NCI-H460 (cell line): ENCODE results near the gene ADRM1. TPM values are rescaled to one million over a fixed set of nuclear protein-coding genes. Genes with fewer than 3 reads are reported as not detected.

Source experiments
- DNase-seq: peaks from one replicate; pipeline ENCODE4 v3.0.0-alpha.2; 2016; ENCODE audit warnings: low read depth; ENCODE audit errors: extremely low read depth
- total RNA-seq: library from RNA; depleted of rRNA; stranded (reverse); fragments of >200 nt; shearing (Covaris generic); gene quantifications from 2 replicates; pipeline ENCODE4 v1.2.3, GENCODE V29; 2014; rRNA removed

The ADRM1 gene
- total RNA-seq, 1 experiment from 2014 or later: 142 TPM

DNA sequence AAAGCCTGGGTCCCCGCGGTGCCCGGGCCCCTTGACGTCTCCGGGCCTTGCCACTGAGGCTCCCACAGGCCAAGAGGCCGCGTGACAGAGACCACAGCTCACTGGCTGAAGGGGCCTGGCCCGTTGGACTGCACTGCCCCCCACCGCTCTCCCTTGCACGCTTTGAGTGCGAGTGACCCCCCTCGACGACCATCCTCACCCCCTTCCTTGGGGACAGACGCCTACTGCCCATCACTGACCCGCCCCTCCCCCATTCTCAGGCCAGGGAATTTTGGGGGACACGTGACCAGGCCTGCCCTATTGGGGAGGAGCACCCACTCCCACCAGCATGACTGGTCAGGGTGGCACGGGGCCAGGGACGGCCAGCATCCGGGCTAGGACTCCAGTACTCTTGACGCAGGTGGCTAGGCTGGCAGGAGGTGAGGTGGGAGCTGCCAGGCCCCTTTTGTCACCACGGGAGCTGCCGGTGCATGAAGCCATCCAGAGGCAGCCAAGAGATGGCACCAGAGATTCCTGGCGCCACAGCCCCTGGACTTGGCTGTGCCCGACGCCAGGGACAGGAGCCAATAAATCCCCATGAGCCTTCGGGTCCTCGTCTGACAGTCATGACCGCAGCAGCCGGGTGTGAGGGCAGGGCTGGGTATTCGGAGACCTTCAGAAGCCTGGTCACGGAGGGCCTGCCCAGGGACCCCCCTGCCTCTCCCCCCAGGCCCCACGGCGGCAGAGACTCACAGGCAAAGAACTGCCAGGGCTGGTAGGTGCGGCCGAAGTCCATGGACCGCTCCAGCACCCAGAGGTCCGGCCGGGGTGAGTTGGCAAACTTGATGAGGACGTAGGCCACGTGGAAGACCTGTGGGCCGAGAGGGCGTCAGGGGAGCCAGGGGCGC lies 49.8 kb downstream of the ADRM1 start:
- peak; percentile 63 for DNase-seq

DNA sequence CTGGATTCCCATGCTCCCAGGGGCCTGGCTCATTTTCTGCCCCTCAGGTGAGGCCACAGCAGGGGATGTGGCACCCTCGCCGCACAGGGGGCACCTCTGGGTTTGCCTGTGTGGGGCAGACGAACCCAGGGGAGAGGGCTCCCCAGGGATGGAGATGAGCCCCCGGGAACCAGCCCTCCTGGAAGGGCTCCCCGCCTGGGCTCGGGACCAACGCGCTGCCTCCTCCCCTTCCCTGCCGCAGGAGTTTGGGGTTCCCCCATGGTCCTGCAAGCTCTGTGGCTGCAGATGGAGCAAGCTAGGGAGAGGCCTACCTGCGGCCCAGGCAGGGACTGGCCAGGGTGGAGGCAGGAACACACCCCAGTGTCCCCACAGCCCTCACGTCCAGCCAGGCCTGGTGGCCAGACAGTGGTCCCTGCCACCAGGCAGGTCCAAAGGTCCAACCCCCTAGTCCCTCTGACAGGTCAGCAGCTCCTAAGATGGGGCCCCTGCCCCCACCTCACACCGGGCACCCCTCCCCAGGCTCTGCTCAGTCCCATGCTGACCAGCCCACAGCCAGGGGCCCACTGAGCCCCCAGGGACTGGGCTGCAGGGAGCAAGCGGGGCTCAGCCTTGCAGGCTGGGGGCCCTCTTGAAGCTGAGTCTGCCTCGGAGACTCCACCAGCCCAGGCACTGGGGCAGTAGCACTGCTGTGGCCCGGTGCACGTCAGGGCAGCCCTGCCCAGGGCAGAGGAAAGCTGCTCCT lies 50.7 kb downstream of the ADRM1 start:
- no peak for DNase-seq

DNA sequence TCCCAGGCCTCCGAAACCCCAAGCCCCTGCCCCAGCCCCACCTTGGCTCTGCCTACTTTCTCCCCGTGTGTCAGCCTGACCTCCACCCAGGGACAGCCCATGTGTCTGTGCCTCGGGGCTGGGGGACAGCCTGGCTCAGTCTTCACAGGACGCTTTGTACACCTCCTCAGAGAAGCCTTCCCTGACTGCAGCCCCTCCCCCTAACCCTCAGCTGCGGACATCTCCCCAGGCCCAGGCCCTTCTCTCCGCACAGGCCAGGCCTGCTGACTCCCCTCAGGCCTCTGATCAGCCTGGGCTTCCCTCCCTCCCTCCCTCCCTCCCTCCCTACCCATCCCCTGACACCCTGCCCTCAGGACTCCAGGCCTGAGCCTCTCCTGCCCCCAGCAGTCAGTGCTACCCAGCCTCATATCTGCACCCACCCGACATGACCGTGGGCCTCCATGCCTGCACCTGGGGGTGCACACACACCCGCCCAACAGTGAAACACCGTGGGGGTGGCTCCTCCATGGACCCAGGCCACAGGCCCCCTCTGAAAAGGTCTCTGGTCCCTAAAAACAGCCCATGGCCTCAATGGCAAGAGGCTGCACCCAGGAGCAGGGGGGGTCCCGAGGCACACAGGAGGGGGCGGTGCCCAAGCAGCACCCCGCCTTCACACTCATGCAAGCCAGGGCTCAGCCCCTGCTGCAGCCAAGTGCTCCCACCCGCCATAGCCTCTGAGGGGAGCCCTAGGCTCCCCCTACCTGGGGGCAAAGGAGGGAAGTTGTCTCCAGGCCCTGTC lies 51.4 kb downstream of the ADRM1 start:
- no peak for DNase-seq

DNA sequence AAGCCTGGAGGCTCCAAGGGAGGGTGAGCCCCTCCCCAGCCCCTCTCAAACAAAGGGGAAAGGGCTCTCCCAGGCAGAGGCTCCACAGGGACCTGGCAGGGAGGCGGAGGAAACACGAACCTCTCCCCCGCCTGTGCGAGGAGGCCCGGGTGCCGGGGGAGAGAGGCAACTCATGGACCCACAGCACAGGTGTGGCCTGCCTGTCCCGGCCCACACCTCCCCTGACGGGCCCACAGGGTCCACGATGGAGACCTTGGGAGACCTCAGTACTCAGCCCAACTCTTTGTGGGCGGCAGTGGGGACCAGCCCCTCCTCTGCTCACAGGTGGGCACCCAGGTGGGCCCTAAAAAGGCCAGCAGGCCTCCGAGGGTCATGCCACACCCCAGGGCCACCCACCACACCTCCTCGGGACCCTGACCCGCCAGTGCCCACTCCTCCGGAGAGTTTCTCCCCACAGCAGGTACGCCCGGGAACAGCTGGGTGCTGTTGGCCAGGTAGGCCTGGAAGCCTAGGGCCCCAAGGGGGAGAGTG lies 52.1 kb downstream of the ADRM1 start:
- DNase-seq: no peak

DNA sequence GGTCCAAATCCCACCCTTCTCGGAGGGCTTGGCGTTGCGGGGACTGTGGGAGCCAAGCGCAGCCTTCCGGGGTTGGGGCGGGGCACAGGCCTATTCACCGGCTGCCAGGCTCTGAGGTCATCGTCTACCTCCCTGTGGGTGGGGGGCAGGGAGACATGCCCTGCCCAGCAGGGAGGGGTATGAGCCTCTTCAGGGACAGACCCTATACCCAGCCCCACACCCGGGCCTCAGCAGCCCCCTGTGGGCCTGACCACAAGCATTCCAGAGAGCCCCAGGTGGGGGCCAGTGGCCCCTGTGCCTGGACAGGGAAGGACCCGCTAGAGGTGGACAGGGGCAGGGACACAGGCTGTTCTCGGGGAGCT lies 52.7 kb downstream of the ADRM1 start:
- no peak for DNase-seq

GRCh38 chr20:62355878-62356588 lies 53.2 kb downstream of the ADRM1 start:
- no peak for DNase-seq

DNA sequence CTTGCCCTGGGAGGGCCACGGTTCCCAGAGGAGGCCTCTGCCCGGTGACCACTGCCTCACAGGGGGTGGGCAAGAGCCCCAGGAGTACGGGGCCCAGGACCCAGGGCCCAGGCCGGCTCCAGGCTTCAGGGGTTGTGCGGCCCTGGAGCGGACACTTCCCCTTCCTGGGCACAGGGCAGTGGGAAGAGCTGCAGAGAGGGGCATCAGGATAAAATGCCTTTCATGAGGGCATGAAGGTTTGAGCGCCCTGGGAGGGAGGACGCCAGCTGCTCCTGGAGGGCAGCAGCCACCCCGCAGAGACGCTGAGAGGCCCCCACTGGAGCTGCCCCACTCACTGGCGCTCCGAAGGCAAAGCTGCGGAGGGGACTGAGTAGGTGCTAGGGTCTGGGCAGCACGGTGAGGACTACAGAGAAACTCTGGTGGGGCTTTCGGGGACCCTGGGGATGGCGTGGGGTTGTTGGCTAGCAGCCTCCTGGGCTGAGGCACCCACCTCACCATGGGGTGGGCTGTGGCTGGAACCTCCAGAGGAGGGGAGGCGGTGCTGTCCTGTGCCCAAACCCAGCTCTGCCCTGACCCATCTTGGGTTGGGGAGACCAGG lies 53.9 kb downstream of the ADRM1 start:
- DNase-seq: no peak

DNA sequence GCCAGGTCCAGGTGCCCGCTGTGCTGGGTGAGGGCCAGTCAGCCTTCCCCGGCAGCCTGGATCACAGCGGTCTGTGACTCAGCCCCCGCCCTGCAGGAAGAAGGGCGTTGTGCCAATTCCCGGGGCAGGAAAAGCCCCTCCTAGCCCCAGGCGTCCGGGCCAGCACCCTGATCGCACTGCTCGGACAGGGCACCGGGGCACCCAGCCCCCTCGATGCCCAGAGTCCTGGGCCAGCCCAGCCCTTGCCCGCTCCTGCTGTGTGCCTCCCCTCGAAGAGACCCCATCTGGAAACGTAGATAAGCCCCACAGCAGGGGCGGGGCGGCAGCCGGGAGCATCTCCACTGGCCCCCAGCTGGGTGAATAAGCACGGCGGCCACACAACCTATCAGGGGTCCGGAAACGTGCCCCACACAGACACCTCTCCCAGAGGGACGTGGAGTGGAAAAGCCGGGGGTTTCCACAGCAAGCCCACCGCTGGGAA lies 54.4 kb downstream of the ADRM1 start:
- DNase-seq: no peak

DNA sequence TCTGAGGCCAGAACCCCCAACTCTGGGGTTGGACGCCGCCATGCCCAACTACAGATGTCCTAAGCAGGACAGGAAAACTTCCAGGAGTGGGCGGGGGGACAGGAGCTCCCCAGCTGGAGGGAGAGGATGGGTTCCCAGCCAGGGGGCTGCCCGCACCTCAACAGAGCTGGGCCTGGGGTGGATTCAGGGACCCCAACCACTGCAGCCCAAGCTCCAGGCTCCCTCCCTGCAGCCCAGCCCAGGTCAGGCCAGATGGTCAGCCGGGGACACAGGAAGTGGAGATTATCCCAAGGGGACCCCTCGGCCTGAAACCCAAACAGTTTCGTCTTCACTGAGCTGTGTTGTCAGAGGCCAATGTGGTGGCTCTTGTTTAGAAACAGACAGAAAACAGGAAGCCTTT lies 54.9 kb downstream of the ADRM1 start:
- no peak for DNase-seq

Other genes with a start within 250 kb of the ADRM1 start
- gene TAF4, start 237.1 kb upstream of the ADRM1 start, total RNA-seq: 4.0 and 6.6 TPM in 2 replicates
- 24.6 and 29.2 TPM in 2 replicates for gene LSM14B, start 180.5 kb upstream of the ADRM1 start, total RNA-seq
- 406 and 439 TPM in 2 replicates for gene PSMA7, start 159.6 kb upstream of the ADRM1 start, total RNA-seq
- gene SS18L1, start 159.2 kb upstream of the ADRM1 start, total RNA-seq: 10.6 and 11.7 TPM in 2 replicates
- 34.3 and 42.3 TPM in 2 replicates for gene MTG2, start 120.0 kb upstream of the ADRM1 start, total RNA-seq
- not detected in 2 replicates for gene HRH3, start 82.7 kb upstream of the ADRM1 start, total RNA-seq
- gene OSBPL2, start 64.5 kb upstream of the ADRM1 start, total RNA-seq: 12.4 and 14.8 TPM in 2 replicates
- 169 and 171 TPM in 2 replicates for gene LAMA5, start 64.3 kb downstream of the ADRM1 start, total RNA-seq
- 1,658 and 1,943 TPM in 2 replicates for gene RPS21, start 84.1 kb downstream of the ADRM1 start, total RNA-seq
- gene CABLES2, start 104.3 kb downstream of the ADRM1 start, total RNA-seq: 2.1 and 3.1 TPM in 2 replicates
- not detected in 2 replicates for gene RBBP8NL, start 124.5 kb downstream of the ADRM1 start, total RNA-seq
- 0.26 and 0.52 TPM in 2 replicates for gene GATA5, start 173.0 kb downstream of the ADRM1 start, total RNA-seq